ENCODE measurements around the gene C19orf33.

DNA sequence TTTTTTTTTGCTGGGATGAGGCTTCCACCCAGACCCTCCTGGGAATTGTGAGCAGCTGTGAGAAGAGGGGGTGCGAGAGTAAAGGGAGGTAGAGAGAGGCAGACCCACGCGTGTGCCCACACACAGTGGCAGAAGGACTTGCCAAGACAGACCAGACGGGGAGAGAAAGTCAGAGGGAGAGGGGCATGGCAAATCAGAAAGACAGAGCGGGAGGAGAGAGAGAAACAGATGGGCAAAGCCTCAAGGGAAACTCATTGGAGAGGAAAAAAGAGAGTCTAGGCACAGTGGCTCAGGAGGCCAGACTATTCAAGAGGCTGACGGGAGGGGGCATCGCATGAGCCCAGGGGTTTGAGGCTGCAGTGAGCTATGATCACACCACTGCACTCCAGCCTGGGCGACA, 48.6 kb downstream of the C19orf33 start:
- TF ChIP-seq, protein P1, sequence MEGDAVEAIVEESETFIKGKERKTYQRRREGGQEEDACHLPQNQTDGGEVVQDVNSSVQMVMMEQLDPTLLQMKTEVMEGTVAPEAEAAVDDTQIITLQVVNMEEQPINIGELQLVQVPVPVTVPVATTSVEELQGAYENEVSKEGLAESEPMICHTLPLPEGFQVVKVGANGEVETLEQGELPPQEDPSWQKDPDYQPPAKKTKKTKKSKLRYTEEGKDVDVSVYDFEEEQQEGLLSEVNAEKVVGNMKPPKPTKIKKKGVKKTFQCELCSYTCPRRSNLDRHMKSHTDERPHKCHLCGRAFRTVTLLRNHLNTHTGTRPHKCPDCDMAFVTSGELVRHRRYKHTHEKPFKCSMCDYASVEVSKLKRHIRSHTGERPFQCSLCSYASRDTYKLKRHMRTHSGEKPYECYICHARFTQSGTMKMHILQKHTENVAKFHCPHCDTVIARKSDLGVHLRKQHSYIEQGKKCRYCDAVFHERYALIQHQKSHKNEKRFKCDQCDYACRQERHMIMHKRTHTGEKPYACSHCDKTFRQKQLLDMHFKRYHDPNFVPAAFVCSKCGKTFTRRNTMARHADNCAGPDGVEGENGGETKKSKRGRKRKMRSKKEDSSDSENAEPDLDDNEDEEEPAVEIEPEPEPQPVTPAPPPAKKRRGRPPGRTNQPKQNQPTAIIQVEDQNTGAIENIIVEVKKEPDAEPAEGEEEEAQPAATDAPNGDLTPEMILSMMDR (conservative IDR thresholded peaks at IDR 0.05; ENCODE audit: low read length) = no peak
- TF ChIP-seq EZH2phosphoT487 (IDR thresholded peaks at IDR 0.05; ENCODE audit: borderline replicate concordance) = no peak
